Hepatocyte (in vitro differentiated cells): Measurements from ENCODE around the gene RBP7.

ENCODE experiments used
- CTCF ChIP-seq: fragments of 200-600 bp; sonication (generic); IDR thresholded peaks from 2 replicates; pipeline ENCODE4 v1.5.1; 2016; ENCODE audit warnings: antibody characterized with exemption, mild to moderate bottlenecking; ENCODE audit not compliant: poor library complexity
- EZH2 ChIP-seq: fragments of 200-600 bp; sonication (generic); IDR thresholded peaks from 2 replicates; pipeline ENCODE4 v1.6.1; 2016; ENCODE audit warnings: antibody characterized with exemption, mild to moderate bottlenecking, borderline replicate concordance
- EZH2phosphoT487 ChIP-seq: fragments of 200-600 bp; sonication (generic); IDR thresholded peaks from one replicate; pipeline ENCODE4 v1.6.1; 2018; ENCODE audit warnings: antibody characterized with exemption, mild to moderate bottlenecking, low read depth, moderate library complexity; ENCODE audit not compliant: unreplicated experiment, severe bottlenecking

DNA sequence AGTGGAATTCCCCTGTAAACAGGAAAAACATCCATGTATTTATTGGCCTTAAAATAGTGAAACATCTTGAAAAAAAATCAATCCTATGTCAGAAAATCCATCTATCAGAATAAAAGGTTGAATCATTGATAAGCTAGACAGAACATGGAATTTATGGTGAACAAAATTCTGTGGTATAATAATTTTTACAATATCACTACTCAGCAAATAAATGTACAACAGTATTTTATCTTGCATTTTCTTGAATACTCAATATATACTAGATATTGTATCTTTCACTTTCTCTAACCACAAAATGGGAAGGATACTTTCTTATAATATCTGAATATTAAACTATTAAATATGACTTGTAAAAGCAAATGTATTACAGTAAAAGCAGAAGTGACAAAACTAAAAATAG is 30.0 kb downstream of the RBP7 start:
- TF ChIP-seq CTCF (no peak), EZH2phosphoT487 (no peak), EZH2 (no peak)
